Activated CD8-positive, alpha-beta T cell treated with anti-CD3 and anti-CD28 coated beads for 36 hours (primary cell): ENCODE results near the gene INMT. TPM values are rescaled to one million over a fixed set of nuclear protein-coding genes. Genes with fewer than 3 reads are reported as not detected.

Experiments used
- ATAC-seq: fragments of 200-7000 bp; cut with Tn5 transposase; one replicate; pipeline ENCODE4 v1.10.0; 2021; ENCODE audit warnings: mild to moderate bottlenecking, moderate library complexity
- CTCF ChIA-PET: fragments of 350-600 bp; sonication (Branson Sonifier 250); formaldehyde crosslinking; loops from one replicate; lab custom pipeline; 2021; ENCODE audit warnings: antibody characterized with exemption; lab: Charles Lee
- POLR2A ChIA-PET: fragments of 350-600 bp; sonication (Branson Sonifier 250); formaldehyde crosslinking; loops from one replicate; lab custom pipeline; 2021; ENCODE audit warnings: antibody characterized with exemption; lab: Charles Lee
- DNase-seq: peaks from one replicate; pipeline ENCODE4 v3.0.0-alpha.2; 2020
- H3K27ac Mint-ChIP-seq: one replicate; pipeline ENCODE4 v1.8.0; 2021; ENCODE audit warnings: mild to moderate bottlenecking, mixed read lengths
- H3K27me3 Mint-ChIP-seq: one replicate; pipeline ENCODE4 v1.8.0; 2021; ENCODE audit warnings: mixed read lengths
- H3K36me3 Mint-ChIP-seq: one replicate; pipeline ENCODE4 v1.8.0; 2021; ENCODE audit warnings: low read depth, mixed read lengths
- H3K4me1 Mint-ChIP-seq: one replicate; pipeline ENCODE4 v1.8.0; 2021; ENCODE audit warnings: low read depth, mixed read lengths
- H3K4me3 Mint-ChIP-seq: one replicate; pipeline ENCODE4 v1.8.0; 2021; ENCODE audit warnings: mild to moderate bottlenecking, moderate library complexity, mixed read lengths
- H3K9me3 Mint-ChIP-seq: one replicate; pipeline ENCODE4 v1.8.0; 2021; ENCODE audit warnings: mixed read lengths
- intact Hi-C: fragments of 100-400 bp; cut with micrococcal nuclease; formaldehyde crosslinking; loops from one replicate; pipeline ENCODE4 v1.10.0; 2022
- total RNA-seq, 2 experiments: library from RNA; stranded (reverse); gene quantifications; one replicate each; pipeline ENCODE4 v1.2.3, GENCODE V29; 2021
- TF ChIP-seq, protein P1 (sequence below): fragments of 200-600 bp; IDR thresholded peaks from one replicate; pipeline ENCODE4 v1.8.0; 2022; ENCODE audit warnings: antibody characterized with exemption, mild to moderate bottlenecking

The INMT gene
- total RNA-seq, 2 experiments from 2014 or later = not detected

DNA sequence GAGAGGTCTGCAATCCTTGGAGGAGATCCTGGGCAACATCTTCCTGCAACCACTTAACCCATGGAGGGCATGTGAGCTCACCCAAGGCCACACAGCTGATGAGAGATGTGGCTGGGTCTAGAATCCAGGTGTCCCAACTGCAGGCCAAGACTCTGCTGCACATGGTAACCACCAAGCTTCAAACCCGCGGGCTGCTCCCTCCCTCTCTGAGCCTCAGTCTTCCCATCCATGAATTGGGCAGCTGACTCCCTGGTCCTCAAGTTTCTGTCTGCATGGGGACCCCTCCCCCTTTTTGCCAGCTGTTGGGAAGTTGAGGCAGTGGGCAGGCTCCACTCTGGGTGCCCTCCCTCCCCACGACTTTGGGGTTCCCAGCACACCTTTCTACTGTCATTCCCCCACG is 20.9 kb upstream of the INMT start:
- Mint-ChIP-seq H3K36me3 (no peaks in the 10 kb centered on the region), H3K27me3 (no peaks in the 10 kb centered on the region), H3K4me1 (peaks cover 46% of the 10 kb centered on the region), H3K4me3 (no peak overlapping the region), H3K27ac (no peak overlapping the region), H3K9me3 (no peaks in the 10 kb centered on the region)
- intact Hi-C loops = loop anchor here (10.0 kb wide), 1 partner anchor 96 kb away; no protein-coding TSS in a partner anchor
- DNase-seq (no peak), ATAC-seq (no peak)
- ChIA-PET CTCF (interaction anchor here (3.2 kb wide), 1 partner anchor 9 kb away, joined by 29 read pairs; no protein-coding TSS in a partner anchor), POLR2A (interaction anchor here (1.5 kb wide), 1 partner anchor 10 kb away, joined by 4 read pairs; no protein-coding TSS in a partner anchor)
- TF ChIP-seq, protein P1, sequence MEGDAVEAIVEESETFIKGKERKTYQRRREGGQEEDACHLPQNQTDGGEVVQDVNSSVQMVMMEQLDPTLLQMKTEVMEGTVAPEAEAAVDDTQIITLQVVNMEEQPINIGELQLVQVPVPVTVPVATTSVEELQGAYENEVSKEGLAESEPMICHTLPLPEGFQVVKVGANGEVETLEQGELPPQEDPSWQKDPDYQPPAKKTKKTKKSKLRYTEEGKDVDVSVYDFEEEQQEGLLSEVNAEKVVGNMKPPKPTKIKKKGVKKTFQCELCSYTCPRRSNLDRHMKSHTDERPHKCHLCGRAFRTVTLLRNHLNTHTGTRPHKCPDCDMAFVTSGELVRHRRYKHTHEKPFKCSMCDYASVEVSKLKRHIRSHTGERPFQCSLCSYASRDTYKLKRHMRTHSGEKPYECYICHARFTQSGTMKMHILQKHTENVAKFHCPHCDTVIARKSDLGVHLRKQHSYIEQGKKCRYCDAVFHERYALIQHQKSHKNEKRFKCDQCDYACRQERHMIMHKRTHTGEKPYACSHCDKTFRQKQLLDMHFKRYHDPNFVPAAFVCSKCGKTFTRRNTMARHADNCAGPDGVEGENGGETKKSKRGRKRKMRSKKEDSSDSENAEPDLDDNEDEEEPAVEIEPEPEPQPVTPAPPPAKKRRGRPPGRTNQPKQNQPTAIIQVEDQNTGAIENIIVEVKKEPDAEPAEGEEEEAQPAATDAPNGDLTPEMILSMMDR = no peak

DNA sequence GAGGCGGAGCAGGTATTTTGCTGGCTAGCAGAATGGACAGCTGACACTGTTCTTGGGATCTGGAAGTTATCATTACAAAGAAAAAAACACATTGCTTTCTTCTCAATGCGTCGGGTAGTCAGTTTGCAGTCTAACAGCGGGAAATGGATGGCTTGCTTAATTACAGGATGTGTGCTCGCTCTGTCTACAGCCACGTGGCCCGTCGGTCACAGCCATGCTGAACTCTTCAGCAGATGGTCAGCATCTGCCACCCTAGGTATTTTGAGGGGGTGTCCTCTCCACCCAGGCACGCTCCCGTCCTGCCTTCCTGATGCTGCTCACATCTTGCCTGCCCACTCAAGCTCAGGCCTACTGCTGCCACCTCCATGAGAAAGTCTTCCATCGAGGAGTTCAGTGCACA is 20.4 kb upstream of the INMT start:
- DNase-seq = no peak
- Mint-ChIP-seq H3K4me3 (no peak overlapping the region), H3K9me3 (no peaks in the 10 kb centered on the region), H3K36me3 (no peaks in the 10 kb centered on the region), H3K27ac (no peak overlapping the region), H3K27me3 (no peaks in the 10 kb centered on the region), H3K4me1 (peaks cover 43% of the 10 kb centered on the region)
- POLR2A ChIA-PET = no interaction called here
- CTCF ChIA-PET = interaction anchor here (3.2 kb wide), 1 partner anchor 8 kb away, joined by 29 read pairs; no protein-coding TSS in a partner anchor
- intact Hi-C loops = loop anchor here (10.0 kb wide), 1 partner anchor 97 kb away; no protein-coding TSS in a partner anchor
- no peak for ATAC-seq
- TF ChIP-seq, protein P1 = no peak

DNA sequence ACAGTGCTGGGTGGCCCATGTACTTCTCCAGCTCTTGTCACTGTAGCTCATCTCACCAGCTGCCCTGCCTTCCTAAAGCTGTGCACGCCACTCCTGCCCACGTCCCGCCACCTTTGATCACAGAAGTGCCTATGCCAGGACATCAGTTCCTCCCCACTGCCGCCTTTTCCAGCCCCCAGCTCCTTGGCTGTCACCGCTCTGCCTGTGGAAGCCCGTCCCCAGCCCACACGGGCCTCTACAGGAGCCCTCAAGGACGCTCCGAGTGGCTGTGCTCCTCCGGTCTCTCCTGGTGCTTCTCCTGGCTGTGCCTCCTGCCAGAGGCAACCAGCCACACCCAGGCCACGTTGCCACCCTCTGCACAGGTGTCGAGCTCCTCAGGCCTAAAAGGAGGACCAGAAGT is 19.3 kb upstream of the INMT start:
- no peak overlapping the region for H3K27ac Mint-ChIP-seq
- no peak for DNase-seq
- intact Hi-C loops = loop anchor here (10.0 kb wide), 1 partner anchor 98 kb away; no protein-coding TSS in a partner anchor
- H3K27me3 Mint-ChIP-seq = no peaks in the 10 kb centered on the region
- H3K36me3 Mint-ChIP-seq = no peaks in the 10 kb centered on the region
- no peak for ATAC-seq
- TF ChIP-seq, protein P1 = no peak
- H3K4me1 Mint-ChIP-seq = peaks cover 39% of the 10 kb centered on the region
- ChIA-PET POLR2A (no interaction called here), CTCF (interaction anchor here (1.0 kb wide), 1 partner anchor 50 kb away, joined by 3 read pairs; the partner anchor contains the start of gene CRHR2)
- H3K4me3 Mint-ChIP-seq = no peak overlapping the region
- H3K9me3 Mint-ChIP-seq = no peaks in the 10 kb centered on the region

DNA sequence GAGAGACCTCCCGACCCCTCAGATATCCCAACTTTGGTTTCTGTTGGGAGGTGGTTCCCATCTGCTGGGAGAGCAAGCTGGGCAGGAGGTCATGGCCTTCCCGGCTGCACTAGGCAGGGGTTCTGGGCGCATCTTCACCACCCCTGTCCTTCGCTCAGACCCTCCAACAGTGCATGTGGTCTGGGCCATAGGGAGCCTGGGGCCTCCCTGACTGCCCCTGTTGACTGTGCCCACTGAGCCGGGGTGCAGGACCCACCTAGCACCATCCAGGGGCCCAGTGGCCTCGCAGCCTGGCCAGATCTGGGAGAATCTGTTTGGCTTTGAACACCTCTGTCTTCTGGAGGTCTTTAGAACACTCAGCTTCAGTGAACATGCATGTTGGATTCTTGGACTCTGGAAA is 18.7 kb upstream of the INMT start:
- no peaks in the 10 kb centered on the region for H3K9me3 Mint-ChIP-seq
- TF ChIP-seq, protein P1 = no peak
- peaks cover 39% of the 10 kb centered on the region for H3K4me1 Mint-ChIP-seq
- H3K27me3 Mint-ChIP-seq = no peaks in the 10 kb centered on the region
- no peak overlapping the region for H3K27ac Mint-ChIP-seq
- intact Hi-C loops = loop anchor here (10.0 kb wide), 1 partner anchor 98 kb away; no protein-coding TSS in a partner anchor
- CTCF ChIA-PET = no interaction called here
- H3K4me3 Mint-ChIP-seq = no peak overlapping the region
- POLR2A ChIA-PET = no interaction called here
- DNase-seq (no peak), ATAC-seq (no peak)
- no peaks in the 10 kb centered on the region for H3K36me3 Mint-ChIP-seq

DNA sequence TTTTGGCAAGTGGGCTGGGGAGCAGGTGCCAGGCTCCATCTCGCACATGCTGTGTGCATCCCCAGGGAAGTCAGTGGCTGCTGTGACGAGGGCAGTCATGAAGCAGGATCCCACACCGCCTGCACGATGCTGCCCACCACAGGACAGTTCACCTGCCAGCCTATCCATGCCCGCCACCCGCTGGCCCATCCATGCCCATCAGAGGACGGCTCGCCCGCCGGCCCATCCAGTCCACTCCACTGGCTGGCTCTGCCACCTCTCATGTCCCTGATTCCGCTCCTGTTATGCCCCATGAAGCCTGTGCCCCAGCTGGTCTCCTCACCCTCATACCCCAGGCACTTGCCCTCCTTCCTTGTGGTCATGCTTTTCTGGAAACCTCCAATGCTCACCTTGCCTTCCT is 18.2 kb upstream of the INMT start:
- DNase-seq (no peak), ATAC-seq (no peak)
- H3K4me3 Mint-ChIP-seq = no peak overlapping the region
- H3K9me3 Mint-ChIP-seq = no peaks in the 10 kb centered on the region
- no peaks in the 10 kb centered on the region for H3K36me3 Mint-ChIP-seq
- TF ChIP-seq, protein P1 = no peak
- H3K4me1 Mint-ChIP-seq = peaks cover 39% of the 10 kb centered on the region
- H3K27ac Mint-ChIP-seq = no peak overlapping the region
- ChIA-PET CTCF (interaction anchor here (1.1 to 1.6 kb wide), 2 partner anchors 45 to 51 kb away, joined by 3 to 5 read pairs; partner anchors contain the start of gene CRHR2), POLR2A (no interaction called here)
- intact Hi-C loops = loop anchor here (10.0 kb wide), 1 partner anchor 99 kb away; no protein-coding TSS in a partner anchor
- H3K27me3 Mint-ChIP-seq = no peaks in the 10 kb centered on the region
